ENCODE measurements around the gene ARHGEF38.

The ARHGEF38 gene

GRCh38 chr4:105630670-105631655, 78.5 kb downstream of the ARHGEF38 start:
- Histone ChIP-seq H3K36me3 (ENCODE audit: control insufficient read depth, insufficient read depth, low read length) (no peaks in the 10 kb centered on the region), H3K4me3 (ENCODE audit: extremely low read depth, insufficient read depth, low read length, poor library complexity, severe bottlenecking) (no peak overlapping the region), H3K9me3 (ENCODE audit: control insufficient read depth, low read length) (no peaks in the 10 kb centered on the region), H3K27ac (ENCODE audit: low read depth, low read length, severe bottlenecking) (no peak overlapping the region), H3K4me1 (ENCODE audit: control insufficient read depth, insufficient read depth, low read length, poor library complexity, severe bottlenecking) (no peaks in the 10 kb centered on the region)
- 83 to 88% methylated on average over 1 to 2 of the region's 7 CpGs for WGBS, 2 experiments (ENCODE audit: insufficient coverage in 2 of 2)

- no peaks in the 10 kb centered on the region for H3K36me3 ChIP-seq (ENCODE audit: control insufficient read depth, insufficient read depth, low read length)
- 95 to 100% methylated on average over 2 to 4 of the region's 8 CpGs for WGBS, 2 experiments (ENCODE audit: insufficient coverage in 2 of 2)
- H3K4me1 ChIP-seq (ENCODE audit: control insufficient read depth, insufficient read depth, low read length, poor library complexity, severe bottlenecking): no peaks in the 10 kb centered on the region
Measured at GRCh38 chr4:105631818-105632400, 79.5 kb downstream of the ARHGEF38 start.

GRCh38 chr4:105632599-105632998, 80.2 kb downstream of the ARHGEF38 start:
- no peaks in the 10 kb centered on the region for H3K4me1 ChIP-seq (ENCODE audit: control insufficient read depth, insufficient read depth, low read length, poor library complexity, severe bottlenecking)
- 95% methylated on average over 2 of the region's 3 CpGs; no CpG with 5 or more reads in 1 of the 2 experiments for WGBS, 2 experiments (ENCODE audit: insufficient coverage in 2 of 2)
- no peaks in the 10 kb centered on the region for H3K36me3 ChIP-seq (ENCODE audit: control insufficient read depth, insufficient read depth, low read length)
- no peak overlapping the region for H3K4me3 ChIP-seq (ENCODE audit: extremely low read depth, insufficient read depth, low read length, poor library complexity, severe bottlenecking)
- no peak overlapping the region for H3K27ac ChIP-seq (ENCODE audit: low read depth, low read length, severe bottlenecking)
- H3K9me3 ChIP-seq (ENCODE audit: control insufficient read depth, low read length): no peaks in the 10 kb centered on the region

More at GRCh38 chr4:105631818-105632400, 79.5 kb downstream of the ARHGEF38 start:
- Histone ChIP-seq H3K27ac (ENCODE audit: low read depth, low read length, severe bottlenecking) (no peak overlapping the region), H3K9me3 (ENCODE audit: control insufficient read depth, low read length) (no peaks in the 10 kb centered on the region), H3K4me3 (ENCODE audit: extremely low read depth, insufficient read depth, low read length, poor library complexity, severe bottlenecking) (no peak overlapping the region)

- no peak overlapping the region for H3K27ac ChIP-seq (ENCODE audit: low read depth, low read length, severe bottlenecking)
- H3K9me3 ChIP-seq (ENCODE audit: control insufficient read depth, low read length): no peaks in the 10 kb centered on the region
- H3K4me3 ChIP-seq (ENCODE audit: extremely low read depth, insufficient read depth, low read length, poor library complexity, severe bottlenecking): no peak overlapping the region
- no peaks in the 10 kb centered on the region for H3K4me1 ChIP-seq (ENCODE audit: control insufficient read depth, insufficient read depth, low read length, poor library complexity, severe bottlenecking)
- 93% methylated on average over 2 of the region's 3 CpGs; no CpG with 5 or more reads in 1 of the 2 experiments for WGBS, 2 experiments (ENCODE audit: insufficient coverage in 2 of 2)
- no peaks in the 10 kb centered on the region for H3K36me3 ChIP-seq (ENCODE audit: control insufficient read depth, insufficient read depth, low read length)
Measured at GRCh38 chr4:105633241-105633640, 80.8 kb downstream of the ARHGEF38 start.

- H3K4me1 ChIP-seq (ENCODE audit: control insufficient read depth, insufficient read depth, low read length, poor library complexity, severe bottlenecking): no peaks in the 10 kb centered on the region
- H3K27ac ChIP-seq (ENCODE audit: low read depth, low read length, severe bottlenecking): no peak overlapping the region
- H3K36me3 ChIP-seq (ENCODE audit: control insufficient read depth, insufficient read depth, low read length): no peaks in the 10 kb centered on the region
- WGBS, 2 experiments (ENCODE audit: insufficient coverage in 2 of 2): no CpG with 5 or more reads among the region's 1 CpG
- no peaks in the 10 kb centered on the region for H3K9me3 ChIP-seq (ENCODE audit: control insufficient read depth, low read length)
- no peak overlapping the region for H3K4me3 ChIP-seq (ENCODE audit: extremely low read depth, insufficient read depth, low read length, poor library complexity, severe bottlenecking)
Measured at GRCh38 chr4:105634402-105635080, 82.1 kb downstream of the ARHGEF38 start.

GRCh38 chr4:105637408-105638176, 85.2 kb downstream of the ARHGEF38 start:
- Histone ChIP-seq H3K9me3 (ENCODE audit: control insufficient read depth, low read length) (no peaks in the 10 kb centered on the region), H3K4me1 (ENCODE audit: control insufficient read depth, insufficient read depth, low read length, poor library complexity, severe bottlenecking) (no peaks in the 10 kb centered on the region), H3K4me3 (ENCODE audit: extremely low read depth, insufficient read depth, low read length, poor library complexity, severe bottlenecking) (no peak overlapping the region), H3K36me3 (ENCODE audit: control insufficient read depth, insufficient read depth, low read length) (no peaks in the 10 kb centered on the region), H3K27ac (ENCODE audit: low read depth, low read length, severe bottlenecking) (no peak overlapping the region)
- WGBS, 2 experiments (ENCODE audit: insufficient coverage in 2 of 2): 45 to 55% methylated on average over 1 of the region's 4 CpGs

GRCh38 chr4:105641845-105642244, 89.4 kb downstream of the ARHGEF38 start:
- 60 to 100% methylated on average over 1 of the region's 4 CpGs for WGBS, 2 experiments (ENCODE audit: insufficient coverage in 2 of 2)

GRCh38 chr4:105644257-105644656, 91.8 kb downstream of the ARHGEF38 start:
- Histone ChIP-seq H3K27ac (ENCODE audit: low read depth, low read length, severe bottlenecking) (no peak overlapping the region), H3K4me3 (ENCODE audit: extremely low read depth, insufficient read depth, low read length, poor library complexity, severe bottlenecking) (no peak overlapping the region), H3K4me1 (ENCODE audit: control insufficient read depth, insufficient read depth, low read length, poor library complexity, severe bottlenecking) (no peaks in the 10 kb centered on the region), H3K9me3 (ENCODE audit: control insufficient read depth, low read length) (no peaks in the 10 kb centered on the region), H3K36me3 (ENCODE audit: control insufficient read depth, insufficient read depth, low read length) (no peaks in the 10 kb centered on the region)
- 55% methylated on average over 2 of the region's 2 CpGs; no CpG with 5 or more reads in 1 of the 2 experiments for WGBS, 2 experiments (ENCODE audit: insufficient coverage in 2 of 2)

More at GRCh38 chr4:105641845-105642244, 89.4 kb downstream of the ARHGEF38 start:
- Histone ChIP-seq H3K9me3 (ENCODE audit: control insufficient read depth, low read length) (no peaks in the 10 kb centered on the region), H3K27ac (ENCODE audit: low read depth, low read length, severe bottlenecking) (no peak overlapping the region), H3K4me1 (ENCODE audit: control insufficient read depth, insufficient read depth, low read length, poor library complexity, severe bottlenecking) (no peaks in the 10 kb centered on the region), H3K36me3 (ENCODE audit: control insufficient read depth, insufficient read depth, low read length) (no peaks in the 10 kb centered on the region), H3K4me3 (ENCODE audit: extremely low read depth, insufficient read depth, low read length, poor library complexity, severe bottlenecking) (no peak overlapping the region)

- Histone ChIP-seq H3K9me3 (ENCODE audit: control insufficient read depth, low read length) (no peaks in the 10 kb centered on the region), H3K27ac (ENCODE audit: low read depth, low read length, severe bottlenecking) (no peak overlapping the region), H3K36me3 (ENCODE audit: control insufficient read depth, insufficient read depth, low read length) (no peaks in the 10 kb centered on the region), H3K4me3 (ENCODE audit: extremely low read depth, insufficient read depth, low read length, poor library complexity, severe bottlenecking) (no peak overlapping the region), H3K4me1 (ENCODE audit: control insufficient read depth, insufficient read depth, low read length, poor library complexity, severe bottlenecking) (no peaks in the 10 kb centered on the region)
- 75 to 92% methylated on average over 1 of the region's 1 CpG for WGBS, 2 experiments (ENCODE audit: insufficient coverage in 2 of 2)
Measured at GRCh38 chr4:105645440-105645839, 93.0 kb downstream of the ARHGEF38 start.

GRCh38 chr4:105650190-105650589, 97.8 kb downstream of the ARHGEF38 start:
- WGBS, 2 experiments (ENCODE audit: insufficient coverage in 2 of 2): no CpG with 5 or more reads among the region's 1 CpG

More at GRCh38 chr4:105650190-105650589, 97.8 kb downstream of the ARHGEF38 start:
- H3K4me1 ChIP-seq (ENCODE audit: control insufficient read depth, insufficient read depth, low read length, poor library complexity, severe bottlenecking): no peaks in the 10 kb centered on the region
- no peak overlapping the region for H3K4me3 ChIP-seq (ENCODE audit: extremely low read depth, insufficient read depth, low read length, poor library complexity, severe bottlenecking)
- H3K27ac ChIP-seq (ENCODE audit: low read depth, low read length, severe bottlenecking): no peak overlapping the region
- no peaks in the 10 kb centered on the region for H3K9me3 ChIP-seq (ENCODE audit: control insufficient read depth, low read length)
- H3K36me3 ChIP-seq (ENCODE audit: control insufficient read depth, insufficient read depth, low read length): no peaks in the 10 kb centered on the region
